GM10248 (cell line): ENCODE data around the gene CELF4.

Experiments
- CTCF ChIA-PET: fragments of 300-600 bp; sonication (Branson Sonifier 250); formaldehyde crosslinking; extraction: SDS; loops from one replicate; lab custom pipeline; 2021; ENCODE audit warnings: antibody characterized with exemption; lab: Yijun Ruan, JAX
- POLR2A ChIA-PET: fragments of 350-650 bp; sonication (Branson Sonifier 250); formaldehyde crosslinking; extraction: SDS; loops from one replicate; lab custom pipeline; 2020; ENCODE audit warnings: antibody characterized with exemption; lab: Yijun Ruan, JAX
- DNase-seq: peaks from one replicate; pipeline ENCODE4 v3.0.0; 2012; ENCODE audit errors: extremely low spot score
- CTCF ChIP-seq: IDR thresholded peaks from 2 replicates; pipeline ENCODE4 v1.5.1; 2012; ENCODE audit warnings: mild to moderate bottlenecking, low read depth; ENCODE audit errors: extremely low read depth, missing control alignments, control extremely low read depth

The CELF4 gene

GRCh38 chr18:37293359-37293758 lies 272.2 kb downstream of the CELF4 start:
- no peak for TF ChIP-seq CTCF
- DNase-seq, result no peak
- CTCF ChIA-PET, result no interaction called here
- POLR2A ChIA-PET, result no interaction called here

GRCh38 chr18:37289423-37289822 lies 276.2 kb downstream of the CELF4 start:
- no peak for TF ChIP-seq CTCF
- ChIA-PET CTCF (interaction anchor here (0.8 kb wide), 1 partner anchor 19 kb away, joined by 3 read pairs; no protein-coding TSS in a partner anchor), POLR2A (no interaction called here)
- DNase-seq, result no peak

DNA sequence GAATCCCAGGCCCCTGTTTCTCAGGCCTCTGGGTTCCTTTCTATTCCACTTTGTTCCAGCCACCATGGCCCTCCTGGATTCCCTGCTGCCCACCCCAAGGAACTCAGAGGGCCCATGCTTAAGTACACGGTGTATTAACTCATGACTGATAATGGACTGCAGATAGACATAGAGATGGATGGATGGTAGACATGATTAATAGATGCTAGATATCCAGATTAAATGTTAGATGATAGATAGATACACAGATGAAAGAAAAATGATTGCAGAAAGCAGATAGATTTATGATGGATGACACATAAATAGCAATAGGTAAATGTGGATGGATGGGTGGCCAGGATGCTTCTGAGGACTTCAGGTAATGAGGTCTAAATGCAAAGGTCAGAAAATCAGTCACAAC lies 278.0 kb downstream of the CELF4 start:
- CTCF ChIA-PET, result no interaction called here
- DNase-seq, result no peak
- POLR2A ChIA-PET, result no interaction called here
- no peak for TF ChIP-seq CTCF

DNA sequence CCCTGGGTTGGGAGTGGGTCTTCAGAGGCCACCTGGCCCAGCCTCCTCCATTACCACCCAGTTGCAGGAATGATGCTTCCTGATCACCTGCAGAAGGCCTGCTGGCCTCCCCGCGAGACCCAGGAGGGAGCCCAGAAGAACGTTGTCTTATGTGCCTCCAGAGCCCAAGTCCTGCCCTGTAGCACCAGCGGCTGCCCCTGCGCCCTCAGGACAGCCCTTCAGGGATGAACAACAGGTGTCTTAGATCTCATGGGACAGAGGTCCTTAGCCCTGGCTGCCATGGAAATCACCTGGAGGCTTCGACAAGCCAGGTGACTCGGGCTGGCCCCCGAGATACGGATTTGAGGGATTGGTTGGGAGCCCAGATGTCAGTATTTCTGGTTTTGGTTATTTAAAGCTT lies 278.8 kb downstream of the CELF4 start:
- ChIA-PET CTCF (no interaction called here), POLR2A (no interaction called here)
- no peak for DNase-seq
- TF ChIP-seq CTCF, result no peak

DNA sequence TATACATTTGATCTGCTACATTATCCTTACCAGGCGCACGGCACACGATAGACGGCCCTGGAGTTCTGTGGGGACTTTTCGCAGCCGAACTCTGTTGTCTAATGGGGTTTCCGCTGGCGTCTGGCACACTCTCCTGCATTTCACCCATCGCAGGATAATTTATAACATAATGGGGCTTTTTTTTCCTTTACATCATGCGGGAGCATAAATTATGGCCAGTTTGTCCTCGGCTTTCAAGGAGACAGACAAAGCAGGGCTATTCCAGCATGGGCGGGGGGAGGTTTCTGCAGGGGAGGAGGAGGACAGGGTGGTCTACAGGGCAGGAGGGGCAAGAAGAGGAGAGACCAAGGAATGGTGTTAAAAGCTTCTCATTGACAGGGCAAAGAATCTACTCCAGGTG lies 279.8 kb downstream of the CELF4 start:
- CTCF ChIA-PET, result no interaction called here

GRCh38 chr18:37284260-37284659 lies 281.3 kb downstream of the CELF4 start:
- no peak for TF ChIP-seq CTCF
- POLR2A ChIA-PET, result no interaction called here
- CTCF ChIA-PET, result no interaction called here
- no peak for DNase-seq

More for the DNA sequence above, 279.8 kb downstream of the CELF4 start:
- TF ChIP-seq CTCF, result no peak
- POLR2A ChIA-PET, result no interaction called here
- DNase-seq, result no peak

DNA sequence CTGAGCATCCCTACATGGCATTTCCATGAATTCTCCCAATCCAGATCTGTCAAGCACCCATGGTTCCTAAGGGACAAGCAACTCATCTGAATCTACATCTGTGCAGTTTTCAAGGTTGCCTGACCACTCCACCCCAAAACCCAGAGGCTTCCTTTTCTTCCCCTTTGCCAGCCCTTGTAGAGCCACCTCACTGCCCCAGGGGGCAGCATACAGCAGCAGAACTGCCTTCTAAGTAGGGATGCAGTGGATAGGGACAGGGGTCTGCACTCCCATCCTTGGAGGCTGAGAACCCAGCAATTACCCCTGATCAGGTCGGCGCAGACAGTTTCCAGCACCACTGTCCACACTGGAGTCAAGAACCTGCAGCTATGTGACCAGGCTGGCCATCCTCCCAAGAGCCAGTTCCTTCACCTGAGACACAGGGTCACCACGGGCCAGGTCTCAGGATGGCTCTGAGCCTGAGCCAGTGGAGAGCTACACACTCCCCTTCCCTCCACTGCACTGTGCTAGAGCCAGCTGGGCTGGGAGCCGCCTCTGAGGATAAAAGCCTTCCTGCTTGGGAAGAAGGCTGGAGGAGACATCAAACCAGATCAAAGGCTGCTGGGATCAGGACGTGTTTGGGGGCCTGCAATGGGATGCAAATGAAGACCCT lies 283.1 kb downstream of the CELF4 start:
- ChIA-PET POLR2A (no interaction called here), CTCF (no interaction called here)
- peak; percentile 25 for TF ChIP-seq CTCF
- DNase-seq, result no peak
